Eye (tissue), 1 donor: ENCODE data around the gene TEFM.
A peak's percentile ranks its signal among the peaks of the same experiment; 100 is the strongest.
"Not testable (repeated sequence)": the region's sequence is repeated elsewhere in the genome, so short reads cannot be mapped to it uniquely, and the experiment has no call there.

Source experiments
- DNase-seq: peaks from one replicate; pipeline ENCODE4 v3.0.0-alpha.2; 2015

The TEFM gene

GRCh38 chr17:30906101-30906911 is at the start of gene TEFM:
TSS of gene TEFM (minus strand) at chr17:30906238. CDS start at chr17:30906198, 40 bp downstream.
- DNase-seq, result peak; percentile 96

DNA sequence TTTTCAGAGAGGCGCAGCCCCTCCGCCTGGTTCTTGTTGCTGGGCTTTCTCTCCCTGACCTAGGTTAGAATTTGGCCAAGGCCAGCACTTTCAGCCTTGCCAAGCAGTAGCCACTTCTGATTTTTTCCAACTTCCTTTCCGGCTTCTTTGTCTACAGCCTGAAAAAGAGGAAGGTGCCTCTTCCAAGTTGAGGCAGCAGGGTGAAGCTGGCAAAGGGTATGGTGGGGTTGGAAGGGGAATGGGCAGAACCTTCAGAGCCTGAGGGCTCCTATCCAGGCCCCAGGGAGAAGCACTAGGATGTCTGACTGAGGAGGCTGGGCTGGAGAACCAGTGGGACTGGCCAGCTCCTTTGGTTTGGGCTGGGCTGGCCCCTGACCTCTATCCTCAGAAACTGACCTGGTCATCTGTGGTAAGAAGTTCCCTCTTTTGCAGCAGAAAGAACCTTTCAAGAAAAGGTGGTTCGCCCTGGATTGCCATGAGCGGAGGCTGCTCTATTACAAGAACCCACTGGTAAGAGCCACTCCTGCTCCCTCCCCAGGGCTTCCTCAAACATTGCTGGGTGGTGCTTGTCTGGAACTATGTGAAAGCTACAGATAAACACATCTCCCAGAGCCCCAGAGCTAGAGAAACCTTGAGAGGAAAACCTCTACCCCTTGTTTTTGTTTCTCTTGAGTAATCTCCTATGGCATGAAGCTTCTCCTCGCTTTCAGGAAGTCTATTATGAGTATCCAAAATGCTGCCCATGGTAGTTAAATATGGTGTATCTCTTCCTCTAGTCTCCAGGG is 48.2 kb upstream of the TEFM start:
- DNase-seq, result no peak

DNA sequence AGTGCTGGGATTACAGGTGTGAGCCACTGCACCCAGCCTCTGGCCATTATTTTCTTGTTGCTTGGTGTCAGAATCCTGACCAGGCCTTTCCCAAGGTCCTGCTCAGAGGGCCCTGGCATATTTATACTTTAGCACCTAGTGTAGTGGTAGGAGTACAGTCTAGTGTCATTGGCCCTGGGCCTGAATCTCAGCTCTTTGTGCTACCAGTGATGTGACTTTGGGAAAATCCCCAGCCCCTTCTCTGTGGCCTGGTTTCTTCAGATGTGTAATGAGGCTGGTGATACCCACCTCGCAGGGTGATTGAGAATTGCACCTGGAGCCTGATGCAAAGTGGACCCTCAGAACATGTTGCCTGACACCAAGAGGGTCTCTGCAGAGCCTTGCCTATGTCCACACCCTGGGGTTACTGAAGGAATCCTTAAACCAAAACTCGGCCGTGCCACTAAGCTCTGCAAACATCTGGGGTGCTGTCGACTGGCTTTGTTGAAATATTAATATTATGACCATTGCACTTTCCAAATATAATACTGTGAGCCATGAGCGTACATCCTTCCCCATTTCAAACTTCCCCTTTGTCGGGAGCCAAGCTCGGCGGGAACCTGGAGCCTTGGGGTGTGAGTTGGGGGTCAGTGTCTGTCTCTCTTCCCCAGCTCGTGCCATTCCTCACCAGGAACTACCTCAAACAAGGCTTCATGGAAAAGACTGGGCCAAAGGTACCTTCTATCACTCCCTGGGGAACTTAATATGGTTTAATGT is 46.8 kb upstream of the TEFM start:
- no peak for DNase-seq

GRCh38 chr17:30950669-30951399 is 44.8 kb upstream of the TEFM start:
- peak; percentile 16 for DNase-seq

DNA sequence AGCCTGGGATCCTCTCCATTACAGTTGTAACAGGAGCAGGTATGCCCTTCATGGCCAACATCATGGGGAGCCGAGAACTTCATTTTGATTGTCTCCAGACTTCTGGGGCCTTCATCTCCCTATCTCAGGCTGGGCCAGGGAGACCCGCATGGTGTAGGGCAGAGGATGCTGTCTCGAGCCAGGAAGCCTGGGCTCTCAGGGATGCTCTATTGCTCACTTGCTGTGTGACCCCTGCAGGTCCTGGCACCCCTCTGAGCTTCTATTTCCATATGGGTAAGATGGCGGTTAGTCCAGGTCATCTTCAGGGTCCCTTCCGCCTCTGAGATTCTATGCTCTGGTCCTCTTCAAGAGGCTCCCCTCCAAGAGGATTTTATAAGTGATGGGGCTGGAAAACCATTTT is 44.2 kb upstream of the TEFM start:
- no peak for DNase-seq

GRCh38 chr17:30947796-30948195 is 41.8 kb upstream of the TEFM start:
- no peak for DNase-seq

GRCh38 chr17:30942308-30943079 is 36.5 kb upstream of the TEFM start:
- peak; percentile 11 for DNase-seq

- DNase-seq, result no peak
Observed at GRCh38 chr17:30939051-30939689, 33.1 kb upstream of the TEFM start.

- DNase-seq, result no peak
Observed at GRCh38 chr17:30933966-30934365, 27.9 kb upstream of the TEFM start.

DNA sequence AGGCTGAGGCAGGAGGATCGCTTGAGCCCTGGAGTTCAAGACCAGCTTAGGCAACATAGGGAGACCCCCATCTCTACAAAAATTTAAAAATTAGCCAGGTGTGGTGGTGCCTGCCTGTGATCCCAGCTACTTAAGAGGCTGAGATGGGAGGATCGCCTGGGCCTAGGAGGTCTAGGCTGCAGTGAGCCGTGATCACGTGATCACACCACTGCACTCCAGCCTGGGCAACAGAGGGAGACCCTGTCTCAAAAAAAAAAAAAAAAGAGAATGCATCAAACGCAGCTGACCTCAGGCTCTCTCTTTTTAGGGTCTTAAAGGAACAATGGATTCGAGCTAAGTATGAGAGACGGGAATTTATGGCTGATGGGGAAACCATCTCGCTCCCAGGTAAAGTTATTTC is 25.5 kb upstream of the TEFM start:
- DNase-seq, result not testable (repeated sequence)

DNA sequence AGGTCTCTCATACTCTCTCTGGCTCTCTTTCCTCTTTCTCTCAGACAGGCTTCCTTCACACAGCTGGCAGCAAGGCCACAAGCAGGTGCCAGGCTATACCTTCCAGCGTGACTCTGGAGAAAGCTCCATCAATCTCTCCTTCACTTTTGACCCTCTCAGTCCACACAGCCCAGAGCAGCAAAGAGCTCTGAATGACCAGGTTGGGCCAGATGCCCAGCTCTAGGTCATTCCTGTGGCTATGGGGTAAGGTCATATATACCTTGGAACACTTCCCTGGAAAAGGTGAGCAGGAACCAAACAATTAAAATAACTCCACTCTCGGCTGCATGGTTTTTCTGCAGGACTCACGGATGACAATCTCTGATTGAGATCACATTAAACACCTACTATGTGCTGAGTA is 24.5 kb upstream of the TEFM start:
- no peak for DNase-seq

DNA sequence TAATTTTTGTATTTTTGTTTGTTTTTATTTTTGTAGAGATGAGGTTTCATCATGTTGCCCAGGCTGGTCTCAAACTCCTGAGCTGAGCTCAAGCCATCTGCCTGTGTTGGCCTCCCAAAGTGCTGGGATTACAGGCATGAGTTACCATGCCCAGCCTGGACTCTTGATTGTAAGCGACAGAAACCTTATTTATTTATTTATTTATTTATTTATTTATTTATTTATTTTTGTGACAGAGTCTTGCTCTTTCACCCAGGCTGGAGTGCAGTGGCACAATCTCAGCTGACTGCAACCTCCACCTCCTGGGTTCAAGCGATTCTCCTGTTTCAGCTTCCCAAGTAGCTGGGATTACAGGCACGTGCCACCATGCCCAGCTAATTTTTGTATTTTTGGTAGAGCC is 23.8 kb upstream of the TEFM start:
- DNase-seq, result not testable (repeated sequence)

DNA sequence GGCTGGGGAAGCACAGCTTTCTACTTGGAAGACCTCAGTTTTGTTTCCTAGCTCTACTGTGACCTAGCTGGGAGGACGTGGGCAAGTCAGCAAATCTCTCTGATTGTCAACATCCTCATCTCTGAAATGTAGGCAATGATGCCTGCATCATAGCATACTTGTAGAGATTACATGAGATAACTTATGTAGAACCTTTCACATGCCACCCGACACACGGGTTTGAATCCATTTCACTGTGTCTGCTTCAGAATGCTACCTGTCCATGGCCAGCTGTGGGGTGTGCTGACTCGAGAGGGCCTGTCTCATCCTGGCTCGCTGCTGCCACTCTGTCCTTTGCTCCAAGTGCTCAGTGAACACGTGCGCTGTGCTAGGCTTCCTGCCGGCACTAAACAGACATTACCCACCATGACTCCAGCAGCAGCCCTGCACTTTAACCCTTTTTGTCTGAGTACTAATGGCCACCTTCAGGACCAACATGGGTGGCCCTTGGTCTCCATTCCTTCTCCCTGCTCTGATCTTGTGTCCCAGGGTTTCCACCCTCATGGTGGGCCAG is 23.1 kb upstream of the TEFM start:
- DNase-seq, result no peak

DNA sequence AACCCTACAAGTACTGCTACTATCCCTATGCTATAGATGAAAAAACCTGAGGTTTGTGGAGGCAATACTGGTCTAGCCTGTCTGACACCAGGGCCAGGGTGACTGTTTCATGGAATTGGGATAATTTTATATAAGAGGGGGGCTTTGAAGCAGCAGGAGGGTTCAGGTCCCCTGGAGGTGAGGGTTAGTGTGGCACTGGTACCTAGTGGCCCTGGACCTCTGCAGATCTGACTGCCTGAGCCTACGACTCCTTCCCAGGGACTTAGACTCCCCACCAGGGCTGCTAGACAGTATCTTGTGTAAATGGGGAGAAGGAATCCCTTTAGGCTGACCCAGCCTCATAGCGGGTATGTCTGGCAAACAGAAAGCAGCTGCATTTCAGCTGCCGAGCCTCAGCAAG is 22.5 kb upstream of the TEFM start:
- DNase-seq, result no peak

DNA sequence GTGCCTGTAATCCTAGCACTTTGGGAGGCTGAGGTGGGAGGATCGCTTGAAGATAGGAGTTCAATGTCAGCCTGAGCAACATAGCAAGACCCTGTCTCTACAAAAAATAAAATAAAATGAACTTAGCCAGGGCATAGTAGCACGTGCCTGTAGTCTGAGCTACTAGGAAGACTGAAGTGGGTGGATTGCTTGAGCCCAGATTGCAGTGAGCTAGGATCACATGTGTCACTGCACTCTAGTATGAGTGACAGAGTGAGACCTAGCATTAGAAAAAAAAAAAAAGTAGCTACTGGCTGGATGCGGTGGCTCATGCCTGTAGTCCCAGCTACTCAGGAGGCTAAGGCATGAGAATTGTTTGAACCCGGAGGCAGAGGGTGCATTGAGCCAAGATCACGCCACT is 21.7 kb upstream of the TEFM start:
- DNase-seq, result no peak

- no peak for DNase-seq
Observed at GRCh38 chr17:30926516-30926915, 20.5 kb upstream of the TEFM start.

DNA sequence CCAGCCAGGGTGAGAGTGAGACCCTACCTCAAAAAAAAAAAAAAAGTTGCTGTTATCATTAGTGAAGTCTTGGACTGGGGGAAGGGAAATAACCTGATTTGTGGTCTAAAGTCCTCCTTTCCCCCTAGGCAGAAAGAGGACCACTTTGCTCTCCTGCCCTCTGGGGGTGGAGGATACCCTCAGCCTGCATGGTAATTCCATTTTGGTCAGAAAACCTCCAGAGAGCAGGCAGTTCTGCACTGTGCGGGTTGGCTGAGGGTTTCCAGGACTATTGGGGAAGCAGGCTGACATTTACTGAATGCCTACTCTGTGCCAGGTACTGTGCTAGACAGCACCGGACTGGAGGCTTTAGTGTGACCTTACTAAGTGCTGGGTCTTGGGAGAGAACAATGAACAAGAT is 18.3 kb upstream of the TEFM start:
- DNase-seq, result no peak

GRCh38 chr17:30922235-30923030 is 16.4 kb upstream of the TEFM start:
- peak; percentile 38 for DNase-seq

GRCh38 chr17:30921544-30922196 is 15.6 kb upstream of the TEFM start, which contains the start of gene ADAP2:
TSS of gene ADAP2 (plus strand) at chr17:30921945. CDS start at chr17:30922015, 70 bp downstream.
- peak; percentile 26 for DNase-seq
